HG03354 (cell line): ENCODE data around the gene FUT9.
A peak's percentile ranks its signal among the peaks of the same experiment; 100 is the strongest.

ENCODE experiments used
- ATAC-seq: cut with Tn5 transposase; IDR thresholded peaks from one replicate; pipeline ENCODE4 v1.9.1; 2021; ENCODE audit warnings: mild to moderate bottlenecking; ENCODE audit not compliant: unreplicated experiment, poor library complexity, severe bottlenecking

The FUT9 gene

GRCh38 chr6:96157018-96157565 is 141.3 kb downstream of the FUT9 start:
- peak; percentile 96 for ATAC-seq

GRCh38 chr6:96162711-96163120 is 146.9 kb downstream of the FUT9 start:
- ATAC-seq, result no peak

- ATAC-seq, result no peak
Observed at GRCh38 chr6:96164802-96165201, 149.0 kb downstream of the FUT9 start.

GRCh38 chr6:96171112-96171511 is 155.3 kb downstream of the FUT9 start:
- ATAC-seq, result no peak

GRCh38 chr6:96184798-96185197 is 169.0 kb downstream of the FUT9 start:
- ATAC-seq, result no peak

GRCh38 chr6:96186094-96186493 is 170.3 kb downstream of the FUT9 start:
- no peak for ATAC-seq

- no peak for ATAC-seq
Observed at GRCh38 chr6:96186516-96187195, 170.9 kb downstream of the FUT9 start.

GRCh38 chr6:96194675-96195074 is 178.9 kb downstream of the FUT9 start:
- no peak for ATAC-seq

GRCh38 chr6:96195272-96195671 is 179.5 kb downstream of the FUT9 start:
- no peak for ATAC-seq

- no peak for ATAC-seq
Observed at GRCh38 chr6:96196633-96197032, 180.9 kb downstream of the FUT9 start.

GRCh38 chr6:96197241-96197640 is 181.5 kb downstream of the FUT9 start:
- ATAC-seq, result no peak

GRCh38 chr6:96202571-96202970 is 186.8 kb downstream of the FUT9 start:
- no peak for ATAC-seq

- no peak for ATAC-seq
Observed at GRCh38 chr6:96211341-96211740, 195.6 kb downstream of the FUT9 start.

- no peak for ATAC-seq
Observed at GRCh38 chr6:96212066-96212465, 196.3 kb downstream of the FUT9 start.

GRCh38 chr6:96213784-96214183 is 198.0 kb downstream of the FUT9 start:
- ATAC-seq, result no peak

GRCh38 chr6:96223695-96224094 is 207.9 kb downstream of the FUT9 start:
- no peak for ATAC-seq

GRCh38 chr6:96227135-96227534 is 211.4 kb downstream of the FUT9 start:
- ATAC-seq, result no peak

- no peak for ATAC-seq
Observed at GRCh38 chr6:96234444-96234843, 218.7 kb downstream of the FUT9 start.

GRCh38 chr6:96235927-96236326 is 220.2 kb downstream of the FUT9 start:
- ATAC-seq, result no peak

- no peak for ATAC-seq
Observed at GRCh38 chr6:96236471-96236870, 220.7 kb downstream of the FUT9 start.

- no peak for ATAC-seq
Observed at GRCh38 chr6:96237638-96238347, 222.0 kb downstream of the FUT9 start.
